ENCODE measurements around the gene TAGAP. TPM values are rescaled to one million over a fixed set of nuclear protein-coding genes. Genes with fewer than 3 reads are reported as not detected.

Gene TAGAP
- total and polyA plus RNA-seq, 10 of the 15 experiments (the other 5 are each of a cell fraction or from before 2014, with no cell fraction given): 5.3 to 27.4 (median 18.9) TPM

DNA sequence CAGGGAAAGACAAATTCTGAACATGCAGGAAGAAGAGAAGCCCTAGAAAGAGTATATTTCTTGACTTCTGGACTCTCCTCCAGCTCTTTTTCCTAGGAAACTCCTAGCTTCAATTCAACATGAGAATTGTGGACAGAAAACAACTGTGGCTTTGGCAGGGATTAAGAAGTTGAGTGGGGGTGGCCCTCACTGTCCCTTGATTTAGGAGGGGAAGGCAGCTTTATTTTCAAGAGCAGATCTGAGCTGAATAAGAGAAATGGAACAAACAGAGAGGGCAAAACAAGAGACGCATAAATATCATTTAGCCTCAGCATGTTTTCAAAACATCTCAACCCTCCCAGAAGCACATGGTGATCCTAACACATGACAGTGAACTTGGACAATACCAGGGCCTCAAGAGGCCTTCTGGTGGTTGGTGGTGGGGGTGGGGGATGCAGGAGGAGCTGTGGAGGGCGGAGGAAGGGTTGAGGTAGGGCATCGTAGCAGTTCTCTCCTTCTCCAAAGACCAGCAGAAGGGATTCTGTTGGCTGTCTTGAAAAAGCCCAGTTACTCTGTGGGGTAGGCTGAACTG is 21.1 kb upstream of the TAGAP start:
- no peaks in the 10 kb centered on the region; the same call in 2 of the 3 replicates for H3K9me3 ChIP-seq (replicated peaks; ENCODE audit: control insufficient read depth, insufficient read depth, low read length)
- no peak for DNase-seq (ENCODE audit: low read depth, low spot score)
- POLR2A ChIA-PET: interaction anchor here (1.0 to 1.9 kb wide), 2 partner anchors 17 to 21 kb away, joined by 3 to 7 read pairs; partner anchors contain the start of gene TAGAP
- no peak overlapping the region for H3K4me2 ChIP-seq (ENCODE audit: control insufficient read depth, insufficient read depth)
- intact Hi-C loops (cut with micrococcal nuclease; ENCODE audit: unreplicated experiment) (no loop called here), in situ Hi-C loops (cut with MboI) (no loop called here)
- no peaks in the 10 kb centered on the region for H3K79me2 ChIP-seq (ENCODE audit: control insufficient read depth, insufficient read depth, low read length)
- SMC1A ChIA-PET (ENCODE audit: uncharacterized antibody, unreplicated experiment): interaction anchor here (0.9 to 4.5 kb wide), 12 partner anchors 12 to 70 kb away, joined by 3 to 34 read pairs (median 5); partner anchors contain the start of gene TAGAP
- no peak for FAIRE-seq
- H4K20me1 ChIP-seq (ENCODE audit: control insufficient read depth, insufficient read depth): no peaks in the 10 kb centered on the region
- H3K36me3 ChIP-seq (ENCODE audit: control insufficient read depth in 2 of 2, insufficient read depth in 2 of 2, low read length in 1 of 2): no peaks in the 10 kb centered on the region
- peaks cover 11% of the 10 kb centered on the region for H3K4me1 ChIP-seq (ENCODE audit: control insufficient read depth, insufficient read depth, low read length)
- BruUV-seq (replicated peaks): no TSS peak
- H3K27ac ChIP-seq (ENCODE audit: control insufficient read depth, insufficient read depth): no peak overlapping the region
- peaks cover 0 to 4% of the 10 kb centered on the region in 2 experiments; a peak in 1 of 4 replicates for H3K27me3 ChIP-seq (replicated peaks in 1 of 2; ENCODE audit: control insufficient read depth in 2 of 2, insufficient read depth in 2 of 2, low read length in 1 of 2)
- no peak overlapping the region for H2AFZ ChIP-seq (ENCODE audit: control insufficient read depth, low read depth, low read length)
- RAD21 ChIA-PET (ENCODE audit: unreplicated experiment): interaction anchor here (1.1 to 3.9 kb wide), 3 partner anchors 21 to 38 kb away, joined by 3 to 15 read pairs (median 4); partner anchors contain the start of gene TAGAP
- H3K4me3 ChIP-seq: no peak overlapping the region
- ATAC-seq: no peak
- H3K9ac ChIP-seq (ENCODE audit: control insufficient read depth, insufficient read depth, low read length): no peak overlapping the region
- 58% methylated on average over 3 of the region's 3 CpGs for whole genome bisulfite sequencing (ENCODE audit: insufficient coverage, insufficient replicate concordance, low lambda C conversion rate, missing lambda C conversion rate)
- CTCF ChIA-PET: interaction anchor here (0.7 to 1.8 kb wide), 5 partner anchors 9 to 57 kb away, joined by 3 to 6 read pairs (median 4); partner anchors contain the start of gene TAGAP
- TF ChIP-seq SIN3A (IDR thresholded peaks at IDR 0.05; ENCODE audit: low read depth, low read length) (no peak), SUPT20H (IDR thresholded peaks at IDR 0.05; ENCODE audit: borderline replicate concordance, control insufficient read depth, low read depth, low read length) (no peak), EED (IDR thresholded peaks at IDR 0.05; ENCODE audit: low read depth) (no peak)

DNA sequence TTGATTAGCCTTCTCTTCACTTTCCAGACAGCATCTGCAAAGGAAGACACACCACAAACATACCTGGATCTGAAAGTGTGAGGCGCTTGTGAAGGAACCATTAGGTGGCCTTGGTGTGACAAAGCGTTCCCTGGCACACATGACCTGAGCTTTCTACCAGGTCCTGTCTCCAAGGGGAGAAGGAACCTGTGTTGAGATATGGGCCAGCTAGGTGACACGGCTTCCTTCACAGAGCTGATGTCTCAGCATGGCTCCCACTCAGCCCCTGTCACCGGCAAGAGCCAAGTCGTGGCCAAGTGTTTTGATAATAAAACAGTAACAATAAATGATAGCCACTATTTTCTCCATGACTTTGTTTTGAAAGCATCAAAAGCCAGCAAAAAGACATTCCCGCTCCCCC is 20.3 kb upstream of the TAGAP start:
- no peak overlapping the region for H3K9ac ChIP-seq (ENCODE audit: control insufficient read depth, insufficient read depth, low read length)
- no peak overlapping the region for H3K4me3 ChIP-seq
- in situ Hi-C loops (cut with MboI) (no loop called here), intact Hi-C loops (cut with micrococcal nuclease; ENCODE audit: unreplicated experiment) (no loop called here)
- H3K79me2 ChIP-seq (ENCODE audit: control insufficient read depth, insufficient read depth, low read length): no peaks in the 10 kb centered on the region
- H4K20me1 ChIP-seq (ENCODE audit: control insufficient read depth, insufficient read depth): no peaks in the 10 kb centered on the region
- no peak overlapping the region for H3K27ac ChIP-seq (ENCODE audit: control insufficient read depth, insufficient read depth)
- no peaks in the 10 kb centered on the region for H3K36me3 ChIP-seq (ENCODE audit: control insufficient read depth in 2 of 2, insufficient read depth in 2 of 2, low read length in 1 of 2)
- ATAC-seq (no peak), FAIRE-seq (no peak), DNase-seq (ENCODE audit: low read depth, low spot score) (no peak)
- no peaks in the 10 kb centered on the region; the same call in 2 of the 3 replicates for H3K9me3 ChIP-seq (replicated peaks; ENCODE audit: control insufficient read depth, insufficient read depth, low read length)
- TF ChIP-seq RAD21 (IDR thresholded peaks at IDR 0.05; ENCODE audit: insufficient read depth, low read depth, low read length): no peak
- no peak for TF ChIP-seq GATAD2B (conservative IDR thresholded peaks at IDR 0.05; ENCODE audit: low read depth)
- TF ChIP-seq CBX5 (IDR thresholded peaks at IDR 0.05; ENCODE audit: low read depth): no peak
- TF ChIP-seq NR2C2 (IDR thresholded peaks at IDR 0.05; ENCODE audit: borderline replicate concordance, control insufficient read depth, insufficient read length, low read depth): no peak
- ChIA-PET RAD21 (ENCODE audit: unreplicated experiment) (interaction anchor here (1.0 to 3.9 kb wide), 5 partner anchors 20 to 57 kb away, joined by 3 to 15 read pairs (median 4); partner anchors contain the start of gene TAGAP), CTCF (interaction anchor here (0.7 to 3.0 kb wide), 7 partner anchors 9 to 56 kb away, joined by 3 to 7 read pairs (median 4); partner anchors contain the start of gene TAGAP), POLR2A (interaction anchor here (0.9 to 1.9 kb wide), 4 partner anchors 12 to 20 kb away, joined by 3 to 7 read pairs (median 4); partner anchors contain the start of gene TAGAP), SMC1A (ENCODE audit: uncharacterized antibody, unreplicated experiment) (interaction anchor here (0.6 to 4.5 kb wide), 15 partner anchors 9 to 71 kb away, joined by 3 to 34 read pairs (median 4); partner anchors contain the start of gene TAGAP)
- WGBS (ENCODE audit: insufficient coverage, insufficient replicate concordance, low lambda C conversion rate, missing lambda C conversion rate): 71% methylated on average over 6 of the region's 6 CpGs
- no TSS peak for BruUV-seq (replicated peaks)
- H3K4me2 ChIP-seq (ENCODE audit: control insufficient read depth, insufficient read depth): no peak overlapping the region
- H3K4me1 ChIP-seq (ENCODE audit: control insufficient read depth, insufficient read depth, low read length): peaks cover 11% of the 10 kb centered on the region
- H2AFZ ChIP-seq (ENCODE audit: control insufficient read depth, low read depth, low read length): no peak overlapping the region
- peaks cover 0 to 4% of the 10 kb centered on the region in 2 experiments; a peak in 1 of 4 replicates for H3K27me3 ChIP-seq (replicated peaks in 1 of 2; ENCODE audit: control insufficient read depth in 2 of 2, insufficient read depth in 2 of 2, low read length in 1 of 2)
